BLaER1 treated with 17β-estradiol and CSF1 and Interleukin-3, amounts not matched to agents 10 nM and 100 nM (cell line): ENCODE measurements around the gene TMEM190.

Source experiments
- H3K27ac ChIP-seq, 11 experiments: shearing (Covaris generic); formaldehyde crosslinking; 2 replicates each; pipeline ENCODE4 v1.8.1; 2022
- H3K27me3 ChIP-seq, 11 experiments: shearing (Covaris generic); formaldehyde crosslinking; 2 replicates each; pipeline ENCODE4 v1.8.1; 2022
- H3K36me3 ChIP-seq, 11 experiments: shearing (Covaris generic); formaldehyde crosslinking; 2 replicates each; pipeline ENCODE4 v1.8.1; 2022
- H3K4me1 ChIP-seq, 10 experiments: shearing (Covaris generic); formaldehyde crosslinking; 2 replicates each; pipeline ENCODE4 v1.8.1; 2022
- H3K4me2 ChIP-seq, 11 experiments: shearing (Covaris generic); formaldehyde crosslinking; 2 replicates each; pipeline ENCODE4 v1.8.1; 2022
- H3K4me3 ChIP-seq, 10 experiments: shearing (Covaris generic); formaldehyde crosslinking; 2 replicates each; pipeline ENCODE4 v1.8.1; 2022
- H3K9ac ChIP-seq, 11 experiments: shearing (Covaris generic); formaldehyde crosslinking; 2 replicates each; pipeline ENCODE4 v1.8.1; 2022
- H3K9me3 ChIP-seq, 11 experiments: shearing (Covaris generic); formaldehyde crosslinking; replicated peaks in 1 of 11; 2 replicates each; pipeline ENCODE4 v1.8.1; 2022
- H4K20me1 ChIP-seq, 11 experiments: shearing (Covaris generic); formaldehyde crosslinking; 2 replicates each; pipeline ENCODE4 v1.8.1; 2022
- Cebpa-rat ChIP-seq, 11 experiments: shearing (Covaris generic); IDR thresholded peaks; 2 replicates each; pipeline ENCODE4 v1.8.1; 2022

Gene TMEM190

DNA sequence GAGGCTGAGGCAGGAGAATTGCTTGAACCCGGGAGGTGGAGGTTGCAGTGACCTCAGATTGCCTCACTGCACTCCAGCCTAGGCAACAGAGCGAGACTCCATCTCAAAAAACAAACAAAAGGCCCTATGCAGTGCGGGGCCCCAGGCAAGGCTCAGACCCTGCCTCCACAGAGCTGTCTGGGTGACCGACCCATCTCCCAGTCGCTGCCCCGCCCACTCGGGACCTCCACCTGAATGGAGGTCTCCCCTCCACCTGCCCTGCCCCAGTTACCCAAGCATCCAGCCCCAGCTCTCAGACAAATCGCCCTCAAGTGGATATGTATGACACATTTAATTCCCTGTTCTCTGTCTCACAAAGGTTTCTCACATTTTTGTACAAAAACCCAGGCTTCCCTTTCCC, 11.4 kb upstream of the TMEM190 start:
- H3K9me3 ChIP-seq: no peaks in the 10 kb centered on the region
- H3K4me2 ChIP-seq: no peak overlapping the region
- peaks cover 0 to 14% (median 3%) of the 10 kb centered on the region in 11 experiments; a peak in 8 of 22 replicates for H4K20me1 ChIP-seq
- H3K27ac ChIP-seq: no peak overlapping the region
- no peak for TF ChIP-seq Cebpa-rat (IDR thresholded peaks at IDR 0.05)
- peaks cover 6 to 21% (median 12%) of the 10 kb centered on the region in 10 experiments; a peak in 15 of 20 replicates for H3K4me1 ChIP-seq
- peaks cover 26 to 41% (median 36%) of the 10 kb centered on the region in 11 experiments for H3K27me3 ChIP-seq
- no peaks in the 10 kb centered on the region for H3K36me3 ChIP-seq
- H3K4me3 ChIP-seq: no peak overlapping the region
- no peak overlapping the region for H3K9ac ChIP-seq

DNA sequence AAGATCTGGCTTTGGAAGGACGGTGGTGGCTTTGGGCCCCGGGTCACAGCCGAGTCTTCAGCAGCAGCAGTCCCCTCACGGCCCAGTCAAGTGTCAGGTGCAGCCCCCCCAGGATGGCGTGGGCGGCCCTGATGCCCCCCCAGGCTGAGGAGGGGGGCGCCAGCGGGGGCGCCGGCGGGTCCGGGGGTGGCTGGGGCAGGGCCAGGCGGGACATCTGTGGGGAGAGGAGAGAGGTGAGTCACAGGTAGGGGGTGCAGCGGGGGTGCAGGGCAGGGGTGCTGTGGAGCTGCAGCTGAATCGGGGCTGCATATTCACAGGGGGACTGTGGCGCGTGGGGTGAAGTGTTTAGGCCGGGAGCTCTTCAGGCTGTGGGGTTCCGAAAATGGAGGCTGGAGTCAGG, 10.7 kb upstream of the TMEM190 start:
- Histone ChIP-seq H3K4me1 (peaks cover 6 to 21% (median 12%) of the 10 kb centered on the region in 10 experiments; a peak in 15 of 20 replicates), H3K36me3 (no peaks in the 10 kb centered on the region), H3K9ac (no peak overlapping the region), H3K9me3 (no peaks in the 10 kb centered on the region), H3K27me3 (peaks cover 33 to 48% (median 43%) of the 10 kb centered on the region in 11 experiments), H3K4me3 (no peak overlapping the region), H3K4me2 (no peak overlapping the region), H4K20me1 (peaks cover 0 to 19% (median 7%) of the 10 kb centered on the region in 11 experiments; a peak in 9 of 22 replicates), H3K27ac (no peak overlapping the region)
- no peak for TF ChIP-seq Cebpa-rat (IDR thresholded peaks at IDR 0.05)

DNA sequence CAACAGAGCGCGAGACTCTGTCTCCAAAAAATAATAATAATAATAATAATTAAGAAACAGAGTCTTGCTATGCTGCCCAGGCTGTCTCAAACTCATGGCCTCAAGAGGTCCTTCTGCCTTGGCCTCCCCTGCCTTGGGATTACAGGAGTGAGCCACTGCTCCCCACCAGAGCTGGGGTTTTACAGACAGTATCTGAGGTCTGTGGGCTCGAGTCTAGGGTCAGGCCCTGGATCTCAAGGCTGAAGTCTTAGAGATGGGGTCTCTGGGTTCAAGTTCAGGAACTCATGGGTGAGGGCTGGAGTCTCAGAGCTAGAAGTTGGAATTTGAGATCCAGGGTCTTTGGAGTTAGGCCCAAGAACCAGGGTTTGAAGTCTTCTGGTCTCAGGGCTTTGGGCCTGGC, 9.8 kb upstream of the TMEM190 start:
- no peaks in the 10 kb centered on the region for H3K36me3 ChIP-seq
- H3K9me3 ChIP-seq: no peaks in the 10 kb centered on the region
- no peak overlapping the region for H3K4me2 ChIP-seq
- peaks cover 0 to 20% (median 7%) of the 10 kb centered on the region in 11 experiments; a peak in 9 of 22 replicates for H4K20me1 ChIP-seq
- H3K27ac ChIP-seq: no peak overlapping the region
- H3K4me1 ChIP-seq: peaks cover 6 to 21% (median 12%) of the 10 kb centered on the region in 10 experiments; a peak in 15 of 20 replicates
- TF ChIP-seq Cebpa-rat (IDR thresholded peaks at IDR 0.05): no peak
- H3K9ac ChIP-seq: no peak overlapping the region
- no peak overlapping the region for H3K4me3 ChIP-seq
- H3K27me3 ChIP-seq: peaks cover 41 to 56% (median 52%) of the 10 kb centered on the region in 11 experiments

DNA sequence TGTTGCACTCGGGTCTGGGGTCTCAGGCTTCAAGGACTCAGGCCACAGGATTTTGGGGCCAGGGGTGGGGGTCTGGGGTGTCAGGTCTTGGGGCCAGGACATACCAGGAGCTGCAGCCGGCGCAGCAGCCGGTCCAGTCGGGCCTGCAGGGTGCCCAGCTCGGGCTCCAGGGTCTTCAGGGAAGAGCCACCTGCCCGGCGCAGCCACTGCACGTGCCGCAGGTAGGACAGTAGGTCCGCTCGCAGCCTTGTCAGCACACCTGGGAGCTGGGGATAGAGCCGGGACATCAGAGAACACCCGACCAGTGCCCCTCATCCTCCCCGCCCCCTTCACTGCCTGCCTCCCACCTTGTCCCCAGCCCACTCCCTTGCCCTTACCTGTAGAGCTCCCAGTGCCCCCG, 8.5 kb upstream of the TMEM190 start:
- Histone ChIP-seq H3K4me3 (no peak overlapping the region), H3K27me3 (peaks cover 52 to 70% (median 65%) of the 10 kb centered on the region in 11 experiments), H3K4me2 (no peak overlapping the region), H3K4me1 (peaks cover 12 to 28% (median 19%) of the 10 kb centered on the region in 10 experiments; a peak in 18 of 20 replicates), H3K9me3 (no peaks in the 10 kb centered on the region), H3K27ac (no peak overlapping the region), H3K9ac (no peak overlapping the region), H4K20me1 (peaks cover 0 to 26% (median 7%) of the 10 kb centered on the region in 11 experiments; a peak in 9 of 22 replicates), H3K36me3 (no peaks in the 10 kb centered on the region)
- no peak for TF ChIP-seq Cebpa-rat (IDR thresholded peaks at IDR 0.05)

DNA sequence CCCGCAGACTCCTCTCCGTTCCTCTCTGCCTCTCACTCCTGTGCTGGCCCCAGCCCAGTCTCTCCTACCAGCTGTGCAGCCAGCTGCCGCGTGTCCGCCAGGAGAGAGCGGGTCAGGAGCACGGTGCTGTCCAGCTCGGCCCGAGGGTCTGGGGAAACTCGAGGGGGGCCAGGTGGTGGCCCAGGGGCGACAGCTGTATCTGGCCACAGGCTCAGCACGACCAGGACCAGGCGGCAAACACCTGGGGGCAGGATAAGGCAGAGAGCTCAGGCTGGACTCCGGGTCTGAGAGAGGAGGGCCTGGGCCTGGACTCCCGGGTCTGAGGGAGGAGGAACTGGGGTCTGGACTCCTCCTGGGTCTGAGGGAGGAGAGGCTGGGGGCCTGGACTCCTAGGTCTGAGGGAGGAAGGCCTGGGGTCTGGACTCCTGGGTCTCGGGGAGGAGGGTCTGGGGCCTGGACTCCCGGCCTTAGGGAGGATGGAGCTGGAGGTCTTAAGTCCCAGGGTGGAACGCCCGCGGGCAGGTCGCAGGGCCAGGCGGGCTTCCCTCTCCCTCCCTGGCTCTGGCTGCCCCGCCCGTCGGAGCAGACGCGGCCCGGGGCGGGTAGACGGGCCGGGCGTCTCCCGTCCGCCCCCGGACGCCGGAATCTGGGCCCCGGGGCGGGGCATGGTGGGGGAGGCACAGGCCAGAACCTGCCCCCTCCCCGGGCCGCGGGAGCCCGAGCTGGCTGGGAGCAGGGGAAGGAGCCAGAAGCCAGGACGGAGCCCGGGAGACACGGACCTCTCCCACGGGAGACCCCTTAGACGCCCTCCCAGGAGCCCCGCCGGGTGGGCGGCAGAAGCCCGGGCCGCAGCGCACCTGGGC, 7.7 kb upstream of the TMEM190 start:
- Histone ChIP-seq H3K27ac (no peak overlapping the region), H3K4me1 (peaks cover 12 to 26% (median 19%) of the 10 kb centered on the region in 10 experiments; a peak in 18 of 20 replicates), H3K27me3 (peaks cover 53 to 78% (median 73%) of the 10 kb centered on the region in 11 experiments), H3K4me2 (peak overlapping the region; percentile 75 to 89 (median 82)), H3K9me3 (no peaks in the 10 kb centered on the region), H4K20me1 (peaks cover 0 to 26% (median 7%) of the 10 kb centered on the region in 11 experiments; a peak in 9 of 22 replicates), H3K36me3 (no peaks in the 10 kb centered on the region), H3K9ac (peak overlapping the region in 9 of 11 experiments; percentile 38 to 67 (median 51); a peak in 12 of 22 replicates), H3K4me3 (peak overlapping the region; percentile 33 to 67 (median 51); a peak in 18 of 20 replicates)
- TF ChIP-seq Cebpa-rat (IDR thresholded peaks at IDR 0.05): no peak

DNA sequence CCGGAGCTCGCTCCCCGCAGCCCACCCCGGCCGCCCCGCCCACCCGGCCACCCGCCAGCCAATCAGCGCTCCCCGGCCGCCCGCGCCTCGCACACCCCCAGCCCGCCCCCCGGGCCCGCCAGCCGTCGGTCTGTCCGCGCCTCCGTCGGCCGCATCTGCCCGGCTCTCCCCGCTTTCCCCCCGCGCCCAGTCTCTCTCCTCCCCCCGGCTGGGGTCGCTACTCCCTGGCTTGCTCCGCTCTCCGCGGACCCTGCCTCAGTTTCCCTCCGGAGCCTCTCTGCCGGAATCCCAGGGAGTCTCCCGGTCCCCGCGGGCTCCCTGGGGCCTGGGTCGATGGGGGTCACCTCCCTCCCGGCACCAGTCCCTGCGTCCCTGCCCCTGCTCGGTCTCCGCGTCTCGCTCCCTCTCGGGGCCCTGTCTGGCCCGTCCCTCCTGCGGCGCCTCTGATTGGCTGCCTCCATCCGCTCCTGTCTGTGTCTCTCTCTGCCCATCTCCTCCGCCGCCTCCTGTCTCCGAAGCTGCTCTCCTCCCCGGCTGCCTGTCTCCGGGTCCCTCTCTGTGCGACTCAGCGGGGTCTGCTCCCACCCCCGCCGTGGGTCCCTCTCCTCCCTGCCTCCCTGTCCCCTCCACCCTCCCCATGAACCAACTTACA, 6.8 kb upstream of the TMEM190 start:
- Histone ChIP-seq H3K9me3 (no peaks in the 10 kb centered on the region), H3K9ac (peak overlapping the region in 3 of 11 experiments; percentile 38 to 54 (median 50); a peak in 4 of 22 replicates), H3K27ac (no peak overlapping the region), H4K20me1 (peaks cover 0 to 26% (median 7%) of the 10 kb centered on the region in 11 experiments; a peak in 9 of 22 replicates), H3K36me3 (no peaks in the 10 kb centered on the region), H3K4me3 (peak overlapping the region; percentile 28 to 67 (median 49); a peak in 15 of 20 replicates), H3K27me3 (peaks cover 56 to 82% (median 76%) of the 10 kb centered on the region in 11 experiments), H3K4me2 (peak overlapping the region; percentile 75 to 89 (median 82)), H3K4me1 (peaks cover 12 to 22% (median 19%) of the 10 kb centered on the region in 10 experiments; a peak in 18 of 20 replicates)
- TF ChIP-seq Cebpa-rat (IDR thresholded peaks at IDR 0.05): no peak

DNA sequence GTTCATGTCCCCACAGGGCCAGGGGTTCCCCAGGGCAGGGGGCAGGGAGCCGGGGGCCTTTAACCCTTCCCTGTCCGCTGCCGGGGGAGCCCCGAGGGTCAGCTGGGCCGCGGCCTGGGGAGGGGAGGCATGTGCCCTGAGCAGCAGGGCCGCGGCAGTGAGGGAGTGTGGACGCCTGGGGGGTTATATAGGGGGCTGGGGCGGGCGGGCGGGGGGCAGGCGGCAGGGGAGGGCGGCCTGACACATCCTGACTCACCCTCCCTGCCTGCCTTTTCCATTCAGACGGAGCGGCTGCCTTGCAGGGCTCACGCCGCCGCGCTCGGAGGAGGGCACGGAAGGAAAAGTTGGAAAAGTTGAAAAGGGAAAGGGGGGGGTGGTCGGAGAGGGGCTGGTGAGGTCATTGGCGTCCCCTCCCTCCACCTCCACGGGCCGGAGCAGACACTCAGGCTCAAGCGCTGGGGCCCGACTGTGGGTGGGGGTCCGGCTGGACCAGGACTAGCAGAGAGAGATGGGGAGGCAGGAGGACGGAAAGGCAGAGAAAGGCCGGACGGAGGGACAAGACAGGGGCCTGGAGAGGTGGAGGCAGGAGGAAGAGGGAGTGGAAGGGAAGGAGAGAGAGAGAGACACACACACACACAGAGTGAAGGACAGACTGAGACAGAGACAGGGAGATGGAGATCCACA, 6.2 kb upstream of the TMEM190 start, which contains the start of gene IL11:
TSS of gene IL11 (minus strand) at position 159 of the 684 bp plus-strand sequence. CDS start at position 6, 153 bp downstream.
- no peak within 1 kb of the TSS for H3K27ac ChIP-seq
- no peaks in the 10 kb centered on the region for H3K9me3 ChIP-seq
- H4K20me1 ChIP-seq: peaks cover 0 to 26% (median 7%) of the 10 kb centered on the region in 11 experiments; a peak in 9 of 22 replicates
- H3K36me3 ChIP-seq: no peaks in the 10 kb centered on the region
- H3K9ac ChIP-seq: peak within 1 kb of the TSS in 9 of 11 experiments; percentile 38 to 67 (median 51); a peak in 12 of 22 replicates
- H3K27me3 ChIP-seq: peaks cover 59 to 85% (median 79%) of the 10 kb centered on the region in 11 experiments
- peak within 1 kb of the TSS; percentile 37 to 67 (median 51); a peak in 19 of 20 replicates for H3K4me3 ChIP-seq
- no peak for TF ChIP-seq Cebpa-rat (IDR thresholded peaks at IDR 0.05)
- peak within 1 kb of the TSS; percentile 78 to 89 (median 83) for H3K4me2 ChIP-seq
- peaks cover 12 to 22% (median 19%) of the 10 kb centered on the region in 10 experiments; a peak in 18 of 20 replicates for H3K4me1 ChIP-seq
